T-helper 2 cell treated with Interferon-gamma antibody and Interleukin-4, amounts not matched to agents 100 ng/mL and 5 ng/mL, for 36 hours (primary cell): Measurements from ENCODE around the gene SEMA3G. TPM values are rescaled to one million over a fixed set of nuclear protein-coding genes. Genes with fewer than 3 reads are reported as not detected.

Source experiments
- intact Hi-C: fragments of 100-400 bp; cut with micrococcal nuclease; formaldehyde crosslinking; loops from one replicate; pipeline ENCODE4 v1.15.1; 2023
- total RNA-seq: library from RNA; stranded (reverse); gene quantifications from 2 replicates; pipeline ENCODE4 v1.2.3, GENCODE V29; 2022

Gene SEMA3G
- 0.16 and 0.23 TPM in 2 replicates for total RNA-seq

GRCh38 chr3:52444860-52445793 lies at the start of gene SEMA3G:
SEMA3G (minus strand) TSS chr3:52445103; CDS start chr3:52445027, 76 bp downstream.
- intact Hi-C loops: loop anchor here (1.0 to 5.0 kb wide), 3 partner anchors 17 to 223 kb away; partner anchors contain the start of gene TWF2

- intact Hi-C loops: no loop called here
Observed at GRCh38 chr3:52494445-52494844, 49.5 kb upstream of the SEMA3G start.

- intact Hi-C loops: no loop called here
Observed at GRCh38 chr3:52493232-52494017, 48.5 kb upstream of the SEMA3G start.

GRCh38 chr3:52492059-52492458 lies 47.2 kb upstream of the SEMA3G start:
- intact Hi-C loops: no loop called here

GRCh38 chr3:52490939-52491526 lies 46.1 kb upstream of the SEMA3G start:
- intact Hi-C loops: no loop called here

- intact Hi-C loops: no loop called here
Observed at GRCh38 chr3:52490035-52490938, 45.4 kb upstream of the SEMA3G start.

- intact Hi-C loops: no loop called here
Observed at GRCh38 chr3:52489453-52489852, 44.5 kb upstream of the SEMA3G start.

- intact Hi-C loops: no loop called here
Observed at GRCh38 chr3:52488746-52489145, 43.8 kb upstream of the SEMA3G start.

- intact Hi-C loops: no loop called here
Observed at GRCh38 chr3:52487788-52488691, 43.1 kb upstream of the SEMA3G start.

GRCh38 chr3:52487050-52487787 lies 42.3 kb upstream of the SEMA3G start:
- intact Hi-C loops: no loop called here

GRCh38 chr3:52484680-52485461 lies 40.0 kb upstream of the SEMA3G start:
- intact Hi-C loops: no loop called here

GRCh38 chr3:52483577-52484381 lies 38.9 kb upstream of the SEMA3G start:
- intact Hi-C loops: no loop called here

GRCh38 chr3:52483081-52483480 lies 38.2 kb upstream of the SEMA3G start:
- intact Hi-C loops: no loop called here

GRCh38 chr3:52481819-52482521 lies 37.1 kb upstream of the SEMA3G start:
- intact Hi-C loops: no loop called here

GRCh38 chr3:52480768-52481715 lies 36.1 kb upstream of the SEMA3G start:
- intact Hi-C loops: no loop called here
